Iris pigment epithelial cell (primary cell): Measurements from ENCODE around the gene BPIFA2.
"Not testable (repeated sequence)": the region's sequence is repeated elsewhere in the genome, so short reads cannot be mapped to it uniquely, and the experiment has no call there.

ENCODE experiments used
- DNase-seq: peaks from one replicate; pipeline ENCODE4 v3.0.0-alpha.2; 2011; ENCODE audit warnings: low read depth

The BPIFA2 gene, protein sequence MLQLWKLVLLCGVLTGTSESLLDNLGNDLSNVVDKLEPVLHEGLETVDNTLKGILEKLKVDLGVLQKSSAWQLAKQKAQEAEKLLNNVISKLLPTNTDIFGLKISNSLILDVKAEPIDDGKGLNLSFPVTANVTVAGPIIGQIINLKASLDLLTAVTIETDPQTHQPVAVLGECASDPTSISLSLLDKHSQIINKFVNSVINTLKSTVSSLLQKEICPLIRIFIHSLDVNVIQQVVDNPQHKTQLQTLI

DNA sequence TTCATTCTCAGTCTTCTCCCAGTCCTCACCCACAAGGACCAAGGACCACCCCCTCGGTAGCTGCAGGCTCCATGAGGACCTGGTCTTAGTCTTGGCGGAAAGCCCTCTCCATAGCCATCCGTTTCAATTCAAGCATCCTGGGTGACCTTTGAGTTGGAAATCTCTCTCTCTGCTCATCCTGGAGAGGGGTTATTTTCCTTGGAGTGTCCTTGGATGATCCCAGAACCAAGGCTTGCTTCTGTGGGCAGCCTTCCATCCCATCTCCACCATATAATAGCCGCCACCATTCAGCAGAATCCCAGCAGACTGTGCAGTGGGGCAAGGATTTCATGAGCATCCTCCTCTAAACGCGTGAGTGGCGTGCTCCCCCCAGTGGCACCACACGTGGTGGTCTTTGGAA lies at the start of gene BPIFA2:
Gene BPIFA2 (plus strand): TSS at position 301 of the 400 bp plus-strand sequence. CDS start 987 bp downstream, outside the sequence.
- DNase-seq, result no peak

DNA sequence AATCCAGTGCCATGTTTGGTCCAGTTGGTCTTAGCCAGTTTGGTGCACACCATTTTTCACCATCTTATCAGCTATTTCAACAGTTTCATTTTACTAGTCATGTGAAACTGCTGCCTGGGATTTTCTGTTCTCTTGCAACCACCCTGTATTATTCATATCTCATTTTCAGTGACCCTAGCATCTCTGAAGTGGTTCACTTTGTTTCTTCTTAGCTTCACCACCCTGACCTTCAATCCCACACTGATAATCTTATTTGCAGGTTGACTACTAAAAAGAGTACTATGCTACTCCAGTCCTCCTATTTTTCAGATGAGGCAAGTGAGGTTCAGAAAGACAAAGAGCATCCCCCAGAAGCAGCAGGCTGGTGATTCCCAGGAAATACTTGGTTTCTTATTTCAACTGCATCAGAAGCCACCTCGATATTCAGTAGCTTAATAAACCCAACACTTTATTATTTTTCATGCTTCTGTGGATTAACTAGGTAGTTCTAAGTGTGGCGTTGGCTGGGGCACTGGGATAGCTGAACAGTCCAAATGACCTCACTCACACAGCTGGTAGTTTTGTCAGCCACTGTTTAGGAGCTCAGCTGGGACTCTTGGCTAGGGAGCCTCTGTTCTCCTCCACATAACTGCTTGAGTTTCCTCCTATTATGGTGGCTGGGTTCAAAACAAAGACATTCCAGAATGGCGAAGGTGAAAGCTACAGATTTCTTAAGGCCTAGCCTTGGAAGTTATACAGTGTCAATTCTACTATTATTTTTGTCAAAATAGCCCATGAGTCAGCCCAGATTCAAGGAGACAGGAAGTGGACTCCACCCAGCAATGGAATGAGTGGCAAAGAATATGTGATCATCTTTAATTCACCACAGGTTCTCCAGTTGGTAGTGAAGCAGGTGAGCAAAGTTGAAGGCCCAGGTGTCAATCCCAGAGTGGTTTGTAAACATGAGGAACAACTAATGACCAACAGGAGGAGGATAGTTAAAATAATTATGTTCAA lies 47.9 kb upstream of the BPIFA2 start:
- DNase-seq, result no peak

DNA sequence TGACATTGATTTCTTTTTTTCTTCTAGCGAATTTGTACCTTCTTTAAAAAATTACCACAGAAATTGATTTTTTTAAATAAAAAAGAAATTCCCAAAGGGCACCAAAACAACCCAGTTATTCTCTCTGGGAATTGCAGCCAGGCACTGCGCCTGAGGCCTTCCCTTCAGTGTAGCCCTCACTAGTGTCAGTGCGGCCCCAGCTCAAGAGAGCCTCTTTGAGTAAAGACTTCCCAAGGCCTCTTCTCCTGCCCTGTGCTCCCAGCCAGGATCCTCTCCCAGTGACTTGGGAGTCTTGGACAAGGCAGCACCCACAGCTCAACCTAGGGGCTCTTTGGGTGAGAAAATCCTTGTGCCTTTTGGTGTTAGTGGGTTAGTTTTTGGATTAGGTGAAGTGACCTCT lies 47.0 kb upstream of the BPIFA2 start:
- no peak for DNase-seq

DNA sequence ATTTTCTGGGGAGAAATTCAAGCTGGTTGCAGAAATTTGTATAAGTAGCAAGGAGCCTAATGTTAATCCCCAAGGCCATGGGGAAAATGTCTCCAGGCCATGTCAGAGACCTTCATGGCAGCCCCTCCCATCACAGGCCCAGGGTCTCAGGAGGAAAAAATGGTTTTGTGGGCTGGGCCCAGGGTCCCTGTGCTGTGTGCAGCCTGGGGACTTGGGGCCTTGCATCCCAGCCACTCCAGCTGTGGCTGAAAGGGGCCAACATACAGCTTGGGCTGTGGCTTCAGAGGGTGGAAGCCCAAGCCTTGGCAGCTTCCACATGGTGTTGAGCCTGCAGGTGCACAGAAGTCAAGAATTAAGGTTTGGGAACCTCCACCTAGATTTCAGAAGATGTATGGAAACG lies 45.7 kb upstream of the BPIFA2 start:
- DNase-seq, result not testable (repeated sequence)

DNA sequence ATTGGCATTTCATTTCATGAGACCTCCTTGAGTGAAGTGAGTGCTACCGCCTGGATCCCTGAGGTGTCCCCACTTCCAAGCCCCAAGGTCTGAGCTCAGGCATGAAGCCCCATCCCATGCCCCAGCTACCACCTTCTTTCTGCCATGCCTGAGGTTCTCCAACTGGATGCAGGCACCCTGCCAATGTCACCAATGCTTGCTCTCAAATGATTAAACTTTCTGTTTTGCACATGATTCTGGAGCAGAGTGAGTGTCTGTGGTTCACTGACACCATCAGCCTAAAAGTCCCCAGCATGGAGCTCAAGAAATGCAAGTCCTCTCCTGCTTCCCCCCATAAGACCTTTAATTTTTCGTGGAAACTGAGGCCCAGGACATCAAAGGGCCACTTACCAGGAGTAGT lies 43.7 kb upstream of the BPIFA2 start:
- DNase-seq, result no peak

DNA sequence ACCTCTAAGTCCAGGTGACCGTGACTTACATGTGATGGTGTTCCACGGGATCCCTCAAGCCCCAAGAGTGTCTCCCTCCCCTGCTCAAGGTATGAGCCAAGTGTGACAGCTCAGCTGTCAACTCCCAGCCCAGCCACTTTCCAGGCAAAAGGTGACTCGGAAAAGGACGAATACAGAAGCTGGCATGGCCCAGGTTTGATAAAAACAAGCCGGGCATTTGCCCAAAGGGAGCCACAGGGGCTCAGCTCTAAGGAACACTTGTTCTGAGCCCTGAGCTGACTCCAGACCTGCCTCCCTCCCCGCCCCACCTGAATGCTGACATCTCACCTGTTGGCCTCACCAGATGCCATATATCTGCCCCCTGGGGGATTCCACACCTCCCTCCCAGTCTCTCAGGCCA lies 43.0 kb upstream of the BPIFA2 start:
- no peak for DNase-seq

DNA sequence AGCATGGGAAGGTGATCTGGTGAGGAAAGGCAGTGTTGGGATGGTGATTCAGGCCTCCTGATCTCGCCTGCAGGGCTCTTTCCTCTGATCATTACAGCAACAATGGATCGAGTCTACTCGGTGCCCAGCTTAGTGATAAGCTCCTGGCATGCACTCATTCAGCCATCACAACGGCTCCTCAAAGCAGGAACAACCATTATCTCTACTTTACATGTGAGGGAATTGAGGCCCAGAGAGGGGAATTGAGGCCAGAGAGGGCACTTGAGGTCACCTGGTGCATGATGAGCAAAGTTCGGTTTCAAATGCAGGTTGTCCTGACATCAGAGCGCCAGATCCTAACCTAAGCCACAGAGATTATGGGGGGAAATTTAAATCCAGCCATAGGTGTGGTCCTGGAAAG lies 42.0 kb upstream of the BPIFA2 start:
- DNase-seq, result no peak

DNA sequence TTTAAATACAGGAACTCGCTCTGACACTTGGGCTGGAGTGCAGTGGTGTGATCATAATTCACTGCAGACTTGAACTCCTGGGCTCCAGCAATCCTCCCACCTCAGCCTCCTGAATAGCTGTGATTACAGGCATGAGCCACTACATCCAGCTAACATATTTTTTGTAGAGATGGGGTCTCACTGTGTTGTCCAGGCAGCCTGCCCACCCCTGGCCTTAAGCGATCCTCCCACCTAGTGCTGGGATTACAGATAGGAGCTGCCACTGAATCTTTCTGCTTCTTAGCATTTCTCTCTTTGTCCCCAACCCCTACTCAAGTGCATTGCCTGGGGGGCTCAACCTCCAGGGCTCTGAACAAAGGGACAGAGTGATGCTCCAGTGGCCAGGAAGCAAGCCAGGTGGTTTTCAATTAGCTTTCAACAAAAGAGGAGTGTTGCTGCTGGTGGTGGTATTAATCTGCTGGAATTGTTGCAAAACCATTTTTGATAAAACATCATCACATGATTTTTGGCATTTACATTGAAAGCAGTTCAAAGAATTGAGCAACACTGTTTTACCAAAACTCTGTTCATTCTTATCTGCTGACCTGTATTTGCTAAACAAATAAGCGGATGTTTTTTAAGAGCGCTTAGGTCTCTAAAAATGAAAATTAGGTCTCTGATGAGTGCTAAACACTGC lies 40.4 kb upstream of the BPIFA2 start:
- DNase-seq, result peak; percentile 9

DNA sequence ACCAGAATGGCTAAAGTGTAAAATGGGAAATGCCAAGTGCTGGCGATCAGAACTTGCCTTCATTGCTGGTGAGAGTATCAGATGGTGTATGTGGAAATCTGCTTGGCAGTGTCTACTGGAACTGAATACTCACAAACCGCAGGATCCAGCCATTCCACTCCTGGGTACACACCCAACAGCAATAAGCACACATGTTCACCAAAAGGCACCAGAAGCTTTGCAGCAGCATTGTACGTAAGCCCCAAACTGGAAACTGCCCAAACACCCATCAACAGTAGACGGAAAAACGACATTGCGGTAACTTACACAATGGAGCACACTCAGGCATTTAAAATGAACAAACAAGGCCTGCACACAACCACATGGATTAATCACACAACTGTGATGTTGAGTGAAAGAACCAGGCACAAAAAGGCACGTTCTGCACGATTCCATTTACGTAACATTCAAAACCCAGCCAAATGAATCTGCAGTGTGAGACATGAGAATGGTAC lies 37.3 kb upstream of the BPIFA2 start:
- no peak for DNase-seq

DNA sequence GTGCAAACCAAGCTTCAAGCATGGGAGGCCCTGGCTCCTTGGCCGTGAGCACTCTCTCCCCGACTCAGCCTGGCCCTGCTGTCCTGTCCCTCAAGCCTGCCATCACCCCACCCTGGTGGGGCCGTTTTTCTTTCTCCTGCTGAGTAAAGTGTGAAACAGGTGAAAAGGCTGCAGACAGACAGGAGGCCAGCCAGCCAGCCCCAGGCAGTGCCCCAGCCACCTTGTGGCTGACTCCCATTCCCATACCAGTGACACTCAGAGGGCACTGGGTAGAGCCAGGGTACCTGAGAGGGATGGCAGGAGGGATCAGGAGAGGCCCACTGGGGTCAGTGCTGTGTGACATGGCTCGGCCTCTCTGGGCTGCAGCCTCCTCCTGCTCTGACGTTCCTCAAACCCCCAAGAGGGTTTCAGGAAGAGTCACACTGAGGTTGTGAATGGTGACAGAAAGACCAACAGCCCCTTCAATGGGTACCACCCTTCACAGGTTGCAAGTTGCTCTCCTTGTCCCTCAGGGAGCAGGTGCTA lies 35.9 kb upstream of the BPIFA2 start:
- no peak for DNase-seq

DNA sequence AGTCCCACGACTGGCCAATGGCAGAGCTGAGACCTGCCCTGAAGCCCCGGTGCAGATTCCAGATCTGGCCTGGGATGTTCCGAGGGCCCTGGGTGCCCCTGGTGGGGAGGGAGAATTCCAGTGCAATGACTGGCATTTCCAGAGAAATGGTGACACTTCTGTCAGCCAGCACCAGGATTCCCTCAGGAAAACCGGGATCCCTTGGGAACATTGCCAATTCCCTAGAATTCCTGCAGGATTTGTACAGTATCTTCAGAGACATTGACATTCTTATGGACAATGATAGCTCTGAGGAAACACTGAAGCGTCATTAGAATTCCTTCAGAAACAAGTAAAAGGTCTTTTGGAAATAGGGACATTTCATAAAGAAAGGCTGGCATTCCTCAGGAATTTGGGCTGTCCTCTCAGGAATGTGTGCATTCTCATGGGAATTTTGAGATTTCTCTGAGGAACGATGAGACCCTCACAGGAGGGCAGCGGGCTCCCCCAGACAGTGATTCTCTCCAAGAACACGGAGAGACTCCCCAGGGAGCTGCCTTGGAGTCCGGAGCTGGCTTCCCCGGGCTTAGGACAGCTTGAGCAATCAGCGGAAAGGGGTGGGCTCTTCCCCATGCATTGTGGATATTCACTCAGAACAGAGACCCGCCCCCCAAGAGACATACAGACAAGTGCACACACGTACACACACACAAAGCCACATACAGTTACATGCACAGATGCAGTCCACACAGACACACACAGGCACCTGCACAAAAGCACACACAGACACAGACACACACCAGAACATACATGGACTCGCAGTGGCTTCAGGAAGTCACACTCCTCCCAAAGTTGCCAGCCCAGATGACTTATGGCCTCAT lies 35.2 kb upstream of the BPIFA2 start:
- DNase-seq, result no peak

DNA sequence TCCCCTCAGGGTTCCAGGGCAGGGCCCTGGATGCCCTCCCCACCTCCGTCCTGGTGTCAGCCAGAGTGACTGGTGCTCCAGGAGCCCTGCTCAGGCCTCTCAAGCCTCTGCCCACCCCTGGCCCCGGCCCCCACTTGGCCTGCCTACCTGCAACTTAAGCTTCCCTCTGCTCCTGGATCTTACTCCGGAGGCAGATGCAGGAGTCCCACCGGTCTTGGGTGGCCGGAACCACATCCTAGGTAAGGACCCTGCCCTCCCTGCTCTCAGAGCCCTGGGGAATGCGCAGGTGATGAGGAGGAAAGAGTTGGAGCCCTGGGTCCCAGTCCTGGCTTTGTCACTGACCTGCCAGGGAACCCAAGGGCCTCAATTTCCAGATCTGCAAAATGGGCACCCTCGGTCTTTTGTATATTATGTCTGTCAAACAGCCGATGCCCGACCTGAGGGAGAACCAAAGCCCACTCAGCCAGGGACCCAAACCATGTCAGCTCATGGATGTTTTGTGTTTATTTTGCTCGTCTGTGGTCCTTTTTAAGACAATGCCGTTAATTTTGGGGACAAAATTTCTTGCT lies 34.5 kb upstream of the BPIFA2 start:
- DNase-seq, result no peak

DNA sequence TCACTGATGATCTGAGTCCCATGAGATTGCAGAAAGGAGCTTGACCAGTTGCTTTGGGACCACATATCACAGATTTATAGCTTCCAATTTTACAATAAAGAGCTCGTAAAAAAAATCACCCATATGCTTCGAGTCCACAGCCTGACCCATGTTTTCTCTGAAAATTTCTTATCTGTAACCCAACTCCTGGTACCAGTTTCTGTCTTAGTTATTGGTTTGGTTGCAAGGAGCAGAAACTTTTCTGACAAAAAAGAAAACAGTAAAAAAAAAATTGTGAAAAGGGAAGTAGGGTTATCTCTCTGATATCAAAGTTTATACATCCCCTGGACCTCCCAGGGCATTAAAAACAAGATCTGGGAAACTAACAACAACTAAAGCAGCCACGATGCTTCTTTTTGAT lies 30.8 kb upstream of the BPIFA2 start:
- DNase-seq, result no peak

DNA sequence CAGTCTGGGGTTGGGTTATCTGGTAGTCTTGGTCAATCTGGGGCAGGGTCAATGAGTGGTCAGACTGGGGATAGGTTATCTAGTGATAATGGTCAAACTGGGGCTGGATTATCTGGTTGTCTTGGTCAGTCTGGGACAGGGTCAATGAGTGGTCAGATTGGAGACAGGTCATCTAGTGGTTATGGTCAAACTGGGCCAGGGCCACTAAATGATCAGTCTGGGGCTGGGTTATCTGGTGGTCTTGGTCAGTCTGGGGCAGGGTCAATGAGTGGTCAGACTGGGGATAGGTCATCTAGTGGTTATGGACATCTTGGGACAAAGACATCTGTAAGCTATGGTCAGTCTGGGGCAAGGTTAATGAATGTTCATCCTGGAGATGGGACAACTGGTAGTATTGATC lies 28.5 kb upstream of the BPIFA2 start:
- no peak for DNase-seq

DNA sequence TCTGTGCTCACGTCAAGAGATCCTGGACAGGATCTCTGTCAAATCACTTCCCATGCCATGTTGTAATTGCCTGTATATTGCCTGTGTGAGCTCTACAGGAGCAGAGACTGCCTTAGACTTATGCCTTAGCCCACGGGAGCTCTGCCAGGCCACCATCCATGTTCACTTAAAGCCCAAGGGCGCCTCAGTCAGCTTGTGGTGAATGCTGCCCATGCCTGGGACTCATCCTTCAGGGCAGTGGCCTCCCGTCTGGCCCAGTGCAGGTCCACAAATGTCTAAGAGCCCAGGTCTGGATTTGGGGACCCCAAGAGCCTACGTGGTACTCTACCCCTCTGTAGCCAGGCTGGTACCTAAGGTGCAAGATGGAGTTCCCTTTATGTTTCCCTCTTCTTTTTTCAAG lies 22.4 kb upstream of the BPIFA2 start:
- DNase-seq, result no peak

DNA sequence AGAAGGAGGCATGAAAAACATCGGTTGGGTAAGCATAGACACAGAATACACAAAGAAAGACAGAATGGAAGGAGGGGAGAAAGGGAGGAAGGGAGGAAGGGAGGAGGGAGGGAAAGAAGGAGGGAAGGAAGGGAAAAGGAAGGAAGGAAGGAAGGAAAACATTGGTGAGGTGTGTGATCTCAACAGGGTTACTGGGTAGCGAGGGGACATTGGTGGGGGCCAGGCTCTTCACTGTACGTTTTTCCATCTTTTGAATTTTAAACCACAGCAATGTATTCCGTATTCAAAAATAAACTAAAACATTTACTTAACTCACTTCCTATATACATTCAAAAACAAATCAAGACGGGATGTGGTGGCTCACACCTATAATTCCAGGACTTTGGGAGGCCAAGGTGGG lies 20.7 kb upstream of the BPIFA2 start:
- DNase-seq, result no peak

DNA sequence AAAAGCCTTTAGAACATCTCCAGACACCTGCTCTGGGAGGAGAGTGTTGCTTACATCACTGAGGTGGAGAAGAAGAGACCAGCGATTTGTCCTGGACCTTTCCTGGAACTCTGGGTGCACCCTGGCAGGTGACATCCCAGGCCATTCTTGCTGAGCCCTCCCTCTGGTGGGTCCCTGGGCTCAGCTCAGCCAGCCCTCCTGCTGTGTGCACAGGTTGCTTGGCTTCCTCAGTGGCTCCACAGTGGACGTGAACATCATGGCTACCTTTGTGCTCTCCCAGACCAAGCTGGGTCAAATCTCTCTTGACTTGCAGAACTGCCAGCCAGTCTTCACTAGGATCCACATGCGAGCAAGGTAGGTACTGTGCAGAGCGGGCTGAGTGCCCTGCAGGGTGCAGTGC lies 19.9 kb upstream of the BPIFA2 start:
- no peak for DNase-seq

DNA sequence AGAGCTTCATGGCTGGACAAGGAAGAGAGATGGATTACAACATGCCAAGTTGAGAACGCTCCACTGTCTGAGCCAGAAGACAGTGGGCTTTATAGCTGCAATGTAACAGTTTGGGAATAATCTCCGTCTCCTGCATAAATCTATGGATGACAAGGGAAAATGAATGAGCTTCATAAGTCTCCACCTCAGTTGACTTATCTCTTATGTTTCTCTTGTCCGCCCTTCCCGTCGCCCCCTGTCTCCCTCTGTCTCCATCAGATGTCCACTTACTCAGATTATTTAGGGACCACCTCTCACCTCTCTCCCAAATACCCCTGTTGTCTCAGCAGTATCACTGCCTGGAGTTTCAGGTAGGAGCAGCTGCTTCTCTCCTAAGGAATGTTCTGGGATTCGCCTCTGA lies 13.7 kb upstream of the BPIFA2 start:
- no peak for DNase-seq

DNA sequence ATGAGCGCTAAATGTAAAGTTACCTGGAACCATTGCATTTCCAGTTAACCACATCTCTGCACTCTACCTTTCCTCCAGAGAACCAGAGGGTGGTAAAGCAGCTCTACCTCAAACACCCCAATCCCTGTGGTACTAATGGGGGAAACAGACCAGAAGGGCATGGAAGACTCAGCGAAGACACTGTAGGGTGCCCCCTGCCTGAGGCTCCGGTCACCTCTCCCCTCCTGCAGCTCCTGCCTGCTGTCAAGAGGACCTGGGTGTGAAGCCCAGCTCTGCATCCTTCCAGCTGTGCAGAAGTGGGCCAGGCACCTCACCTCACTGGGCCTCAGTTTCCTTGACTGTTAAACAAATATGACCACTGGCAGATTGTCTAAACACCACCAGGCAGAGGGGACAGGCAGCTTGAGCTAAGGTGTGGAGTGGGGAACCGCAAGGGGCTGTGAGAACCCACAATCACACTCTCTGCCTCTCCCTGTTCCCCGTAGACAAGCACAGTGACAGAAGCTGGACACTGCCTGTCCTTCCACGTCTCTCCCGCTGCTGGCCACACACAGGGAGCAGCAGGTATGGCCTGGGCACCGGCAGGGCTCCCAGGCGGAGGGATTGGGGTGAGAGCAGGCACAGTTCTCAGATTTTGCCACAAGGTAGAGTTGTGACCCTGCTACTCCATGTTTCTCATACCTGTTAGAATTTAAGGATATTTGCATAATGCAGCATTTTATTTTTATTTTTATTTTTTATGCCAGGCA lies 9.1 kb upstream of the BPIFA2 start:
- DNase-seq, result no peak

DNA sequence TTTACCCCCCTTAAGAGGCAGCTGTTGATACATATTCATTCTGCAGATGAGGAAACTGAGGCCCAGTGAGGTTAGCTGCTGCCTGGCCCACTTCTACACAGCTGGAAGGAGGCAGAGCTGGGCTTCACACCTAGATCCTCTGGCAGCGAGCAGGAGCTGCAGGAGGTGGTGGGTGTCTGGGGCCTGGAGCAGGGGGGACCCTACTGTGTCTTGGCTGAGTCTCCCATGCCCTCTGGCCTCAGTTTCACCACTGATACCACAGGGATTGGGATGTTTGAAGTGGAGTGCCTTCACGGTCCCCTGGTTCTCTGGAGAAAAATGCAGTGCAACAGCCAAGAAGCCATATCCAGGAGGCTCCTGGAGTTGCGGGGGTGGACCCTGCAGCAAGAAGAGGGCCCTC lies 8.2 kb upstream of the BPIFA2 start:
- no peak for DNase-seq
